Endothelial cell of umbilical vein (primary cell): Measurements from ENCODE around the gene CFL1. TPM values are rescaled to one million over a fixed set of nuclear protein-coding genes. Genes with fewer than 3 reads are reported as not detected.

Source experiments
- BruUV-seq: library from RNA; stranded (reverse); fragments of 400-500 nt; replicated peaks from 2 replicates; lab custom pipeline; 2021; lab: Mats Ljungman, UMichigan
- CTCF ChIA-PET: fragments of 300-600, 350-600 bp; sonication (Branson Sonifier 250); formaldehyde crosslinking; loops from one replicate; lab custom pipeline; 2021; ENCODE audit warnings: antibody characterized with exemption, inconsistent platforms; lab: Charles Lee
- POLR2A ChIA-PET: fragments of 300-600, 350-600 bp; sonication (Branson Sonifier 250); formaldehyde crosslinking; loops from one replicate; lab custom pipeline; 2021; ENCODE audit warnings: antibody characterized with exemption, inconsistent platforms; lab: Charles Lee
- DNase-seq: peaks from one replicate; pipeline ENCODE4 v3.0.0-alpha.2; 2011; ENCODE audit warnings: low read depth, low spot score
- FAIRE-seq: peaks from 2 replicates; lab custom pipeline; 2011; peaks lifted over from hg19 to GRCh38; lab: Jason Lieb, UNC
- H2AFZ ChIP-seq: 2 replicates; pipeline ENCODE4 v1.6.0; 2012; ENCODE audit warnings: low read depth, low read length, control low read depth, inconsistent platforms
- H3K27ac ChIP-seq: 2 replicates; pipeline ENCODE4 v1.5.1; 2011; ENCODE audit warnings: low read depth, mild to moderate bottlenecking, control low read depth, low read length, moderate library complexity; ENCODE audit not compliant: insufficient read depth
- H3K27me3 ChIP-seq, 2 experiments: 2 replicates each; pipeline versions ENCODE4 v1.6.0 to v1.6.1; 2011; ENCODE audit warnings: low read length in 2 of 2, mixed read lengths in 1 of 2; ENCODE audit not compliant: control insufficient read depth in 2 of 2, insufficient read depth in 2 of 2
- H3K36me3 ChIP-seq, 2 experiments: 2 replicates in 1 of 2; 3 replicates in 1 of 2; pipeline ENCODE4 v1.5.1; 2011; ENCODE audit warnings: low read length in 2 of 2, mild to moderate bottlenecking in 1 of 2, moderate library complexity in 1 of 2; ENCODE audit not compliant: control insufficient read depth in 2 of 2, insufficient read depth in 2 of 2; ENCODE audit errors: extremely low read depth in 1 of 2
- H3K4me1 ChIP-seq: 3 replicates; pipeline ENCODE4 v1.5.1; 2011; ENCODE audit warnings: mild to moderate bottlenecking, low read length; ENCODE audit not compliant: control insufficient read depth, insufficient read depth; ENCODE audit errors: extremely low read depth
- H3K4me2 ChIP-seq: 2 replicates; pipeline ENCODE4 v1.6.1; 2011; ENCODE audit warnings: low read length, control low read depth, mixed read lengths; ENCODE audit not compliant: insufficient read depth
- H3K4me3 ChIP-seq, 3 experiments: fragments of 200-600 bp in 1 of 3; sonication (generic), shearing (Covaris generic) in 1 of 3; replicated peaks in 1 of 3; 2 replicates each; pipeline ENCODE4 v1.5.1; 2011 to 2016; ENCODE audit warnings: control low read depth in 3 of 3, low read length in 3 of 3, mild to moderate bottlenecking in 2 of 3, inconsistent platforms in 1 of 3, low read depth in 1 of 3, moderate library complexity in 1 of 3; ENCODE audit not compliant: insufficient read depth in 1 of 3
- H3K79me2 ChIP-seq: 2 replicates; pipeline ENCODE4 v1.6.0; 2012; ENCODE audit warnings: low read length, inconsistent platforms; ENCODE audit not compliant: control insufficient read depth, insufficient read depth
- H3K9ac ChIP-seq: replicated peaks from 2 replicates; pipeline ENCODE3; 2011; ENCODE audit warnings: low read length, control low read depth; ENCODE audit not compliant: insufficient read depth; ENCODE audit errors: extremely low read depth
- H3K9me1 ChIP-seq: replicated peaks from 3 replicates; pipeline ENCODE4 v1.6.0; 2011; ENCODE audit warnings: mild to moderate bottlenecking, low read length; ENCODE audit not compliant: control insufficient read depth, insufficient read depth; ENCODE audit errors: extremely low read depth
- H3K9me3 ChIP-seq: replicated peaks from 2 replicates; pipeline ENCODE4 v1.5.1; 2012; ENCODE audit warnings: low read length, inconsistent platforms; ENCODE audit not compliant: control insufficient read depth, insufficient read depth
- H4K20me1 ChIP-seq: replicated peaks from 2 replicates; pipeline ENCODE3; 2011; ENCODE audit warnings: mild to moderate bottlenecking, low read length; ENCODE audit not compliant: control insufficient read depth, insufficient read depth; ENCODE audit errors: extremely low read depth
- EZH2 ChIP-seq: IDR thresholded peaks from 2 replicates; pipeline ENCODE4 v1.6.1; 2012; ENCODE audit warnings: borderline replicate concordance, low read depth, mild to moderate bottlenecking, moderate library complexity, low read length, inconsistent platforms; ENCODE audit not compliant: severe bottlenecking
- FOS ChIP-seq: IDR thresholded peaks from 2 replicates; pipeline ENCODE4 v1.6.1; 2011; ENCODE audit warnings: mild to moderate bottlenecking, low read length, moderate library complexity, borderline replicate concordance; ENCODE audit not compliant: insufficient read depth
- GATA2 ChIP-seq: IDR thresholded peaks from 2 replicates; pipeline ENCODE4 v1.7.0; 2011; ENCODE audit warnings: low read depth, mild to moderate bottlenecking, moderate library complexity, mixed read lengths, low read length; ENCODE audit not compliant: insufficient read length, insufficient read depth
- JUN ChIP-seq: IDR thresholded peaks from 2 replicates; pipeline ENCODE4 v1.6.1; 2011; ENCODE audit warnings: borderline replicate concordance, low read depth; ENCODE audit not compliant: insufficient read length, insufficient read depth
- MYC ChIP-seq: IDR thresholded peaks from one replicate; pipeline ENCODE4 v1.6.1; 2011; ENCODE audit warnings: mild to moderate bottlenecking, low read depth, low read length
- POLR2A ChIP-seq: IDR thresholded peaks from 2 replicates; pipeline ENCODE4 v1.6.1; 2012; ENCODE audit warnings: low read depth, mild to moderate bottlenecking, control low read depth, low read length
- POLR2AphosphoS5 ChIP-seq: IDR thresholded peaks from 2 replicates; pipeline ENCODE4 v1.6.1; 2012; ENCODE audit warnings: low read depth, mild to moderate bottlenecking, control low read depth, low read length, moderate library complexity; ENCODE audit not compliant: insufficient read depth
- dilution Hi-C: fragments of 300-500 bp; cut with MboI; formaldehyde crosslinking; loops from one replicate; pipeline ENCODE4 v1.15.0; 2019; ENCODE audit warnings: low sequenced_read_pairs; ENCODE audit not compliant: extremely low pct_ligation_motif_present
- intact Hi-C: fragments of 100-400 bp; cut with micrococcal nuclease; formaldehyde crosslinking; loops from one replicate; pipeline ENCODE4 v1.10.0; 2022
- polyA plus RNA-seq, 4 experiments: library from polyadenylated mRNA; depleted of rRNA in 3 of 4; stranded (reverse) in 3 of 4; unstranded in 1 of 4; fragments of >200 nt; gene quantifications; 2 replicates each; pipeline versions ENCODE4 v1.2.1 to v1.2.3, GENCODE V29; 2011 to 2012; ENCODE audit warnings: missing spikeins in 1 of 4
- total RNA-seq: library from RNA; stranded (reverse); gene quantifications from 2 replicates; pipeline ENCODE4 v1.2.3, GENCODE V29; 2021
- TF ChIP-seq, protein P1 (sequence below): IDR thresholded peaks from 2 replicates; pipeline ENCODE4 v1.6.1; 2011; ENCODE audit not compliant: insufficient read depth, insufficient read length
- TF ChIP-seq, protein P2 (sequence below), 2 donors: IDR thresholded peaks; 1 replicate in 1 of 2; 2 replicates in 1 of 2; pipeline ENCODE4 v1.5.1; 2011; ENCODE audit warnings: low read length in 2 of 2, mild to moderate bottlenecking in 2 of 2, moderate library complexity in 2 of 2, control low read depth in 1 of 2, inconsistent platforms in 1 of 2, low read depth in 1 of 2; ENCODE audit not compliant: insufficient read depth in 1 of 2; ENCODE audit errors: extremely low read depth in 1 of 2

CFL1 gene
- total and polyA plus RNA-seq, 2 donors (not counting 3 experiments of a cell fraction or from before 2014, with no cell fraction given): 1,844 to 2,403 TPM

DNA sequence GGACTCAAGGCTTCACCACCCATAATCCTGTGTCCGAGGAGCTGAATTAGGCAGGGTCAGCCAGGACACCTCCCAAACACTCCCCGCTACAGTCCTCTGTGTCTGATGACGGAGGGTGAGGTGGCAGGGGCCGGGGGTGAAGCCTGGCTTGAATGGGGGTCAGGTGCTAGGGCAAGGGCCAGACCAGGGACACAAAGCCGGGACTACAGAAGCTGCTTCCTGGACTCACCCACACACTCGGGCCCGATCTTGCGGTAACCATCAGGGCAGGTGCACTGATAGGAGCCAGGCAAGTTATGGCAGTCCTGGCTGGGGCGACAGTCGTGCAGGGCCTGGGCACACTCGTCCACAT lies 12.3 kb upstream of the CFL1 start:
- dilution Hi-C loops: no loop called here
- peaks cover 1 to 28% of the 10 kb centered on the region in 2 experiments for H3K36me3 ChIP-seq

DNA sequence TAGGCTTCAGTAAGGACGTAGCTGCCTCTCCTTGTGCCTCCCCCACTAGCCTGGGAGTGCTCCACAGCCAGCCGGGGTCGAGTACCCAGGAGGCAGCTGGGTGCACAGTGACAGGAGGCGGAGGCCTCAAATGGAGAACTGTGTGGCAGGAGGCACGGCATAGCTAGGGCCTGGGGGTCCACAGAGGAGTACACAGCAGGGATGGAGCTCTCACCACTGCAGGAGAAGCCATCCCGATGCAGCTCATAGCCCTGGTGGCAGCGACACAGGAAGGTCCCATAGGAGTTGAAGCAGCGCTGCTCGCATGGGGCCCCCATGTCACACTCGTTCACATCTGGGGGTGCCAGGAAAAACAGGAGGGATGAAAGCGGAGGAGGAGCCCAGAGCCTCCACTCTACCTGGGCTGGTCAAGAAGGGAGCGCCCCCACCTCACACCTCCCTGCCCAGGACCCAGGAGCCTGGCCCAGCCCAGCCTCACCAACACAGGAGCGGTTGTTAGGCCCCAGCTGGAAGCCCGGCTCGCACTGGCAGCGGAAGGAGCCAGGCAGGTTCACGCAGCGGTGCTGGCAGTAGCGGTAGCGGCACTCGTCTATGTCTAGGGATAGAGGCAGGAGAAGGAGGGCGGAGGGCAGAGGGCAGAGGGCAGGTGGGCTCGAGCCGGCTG lies 11.8 kb upstream of the CFL1 start:
- no peak overlapping the region for H3K4me3 ChIP-seq
- H3K9me1 ChIP-seq: no peaks in the 10 kb centered on the region
- POLR2A ChIA-PET: interaction anchor here (0.9 to 1.5 kb wide), 3 partner anchors 9 to 21 kb away, joined by 3 to 4 read pairs (median 3); partner anchors contain the start of gene CCDC85B
- TF ChIP-seq FOS: no peak
- TF ChIP-seq, protein P1, sequence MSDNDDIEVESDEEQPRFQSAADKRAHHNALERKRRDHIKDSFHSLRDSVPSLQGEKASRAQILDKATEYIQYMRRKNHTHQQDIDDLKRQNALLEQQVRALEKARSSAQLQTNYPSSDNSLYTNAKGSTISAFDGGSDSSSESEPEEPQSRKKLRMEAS: no peak
- no peak for TF ChIP-seq POLR2A
- TF ChIP-seq POLR2AphosphoS5: no peak
- no peak for TF ChIP-seq MYC
- TF ChIP-seq EZH2: no peak
- TF ChIP-seq GATA2: no peak
- TF ChIP-seq, protein P2, sequence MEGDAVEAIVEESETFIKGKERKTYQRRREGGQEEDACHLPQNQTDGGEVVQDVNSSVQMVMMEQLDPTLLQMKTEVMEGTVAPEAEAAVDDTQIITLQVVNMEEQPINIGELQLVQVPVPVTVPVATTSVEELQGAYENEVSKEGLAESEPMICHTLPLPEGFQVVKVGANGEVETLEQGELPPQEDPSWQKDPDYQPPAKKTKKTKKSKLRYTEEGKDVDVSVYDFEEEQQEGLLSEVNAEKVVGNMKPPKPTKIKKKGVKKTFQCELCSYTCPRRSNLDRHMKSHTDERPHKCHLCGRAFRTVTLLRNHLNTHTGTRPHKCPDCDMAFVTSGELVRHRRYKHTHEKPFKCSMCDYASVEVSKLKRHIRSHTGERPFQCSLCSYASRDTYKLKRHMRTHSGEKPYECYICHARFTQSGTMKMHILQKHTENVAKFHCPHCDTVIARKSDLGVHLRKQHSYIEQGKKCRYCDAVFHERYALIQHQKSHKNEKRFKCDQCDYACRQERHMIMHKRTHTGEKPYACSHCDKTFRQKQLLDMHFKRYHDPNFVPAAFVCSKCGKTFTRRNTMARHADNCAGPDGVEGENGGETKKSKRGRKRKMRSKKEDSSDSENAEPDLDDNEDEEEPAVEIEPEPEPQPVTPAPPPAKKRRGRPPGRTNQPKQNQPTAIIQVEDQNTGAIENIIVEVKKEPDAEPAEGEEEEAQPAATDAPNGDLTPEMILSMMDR (IDR thresholded peaks at IDR 0.05; ENCODE audit: extremely low read depth in 1 of 2, insufficient read depth in 1 of 2, low read depth in 1 of 2, low read length in 2 of 2): no peak
- no peak for TF ChIP-seq JUN
- H3K36me3 ChIP-seq: peaks cover 6 to 34% of the 10 kb centered on the region in 2 experiments
- peaks cover 17% of the 10 kb centered on the region for H3K4me1 ChIP-seq
- no peak overlapping the region for H3K27ac ChIP-seq
- no peak overlapping the region for H3K9ac ChIP-seq
- H3K9me3 ChIP-seq: no peaks in the 10 kb centered on the region
- intact Hi-C loops: no loop called here
- dilution Hi-C loops: no loop called here
- H3K27me3 ChIP-seq: no peaks in the 10 kb centered on the region
- H2AFZ ChIP-seq: no peak overlapping the region
- CTCF ChIA-PET: interaction anchor here (1.1 to 7.1 kb wide), 3 partner anchors 10 to 18 kb away, joined by 3 to 73 read pairs (median 16); partner anchors contain the start of genes CFL1, FIBP and MUS81
- no peak overlapping the region for H3K4me2 ChIP-seq
- no peaks in the 10 kb centered on the region for H4K20me1 ChIP-seq
- FAIRE-seq (no peak), DNase-seq (no peak)
- peaks cover 2% of the 10 kb centered on the region for H3K79me2 ChIP-seq
- no TSS peak for BruUV-seq

More for the DNA sequence above, 12.3 kb upstream of the CFL1 start:
- no peaks in the 10 kb centered on the region for H3K9me1 ChIP-seq
- no TSS peak for BruUV-seq
- DNase-seq (no peak), FAIRE-seq (no peak)
- ChIA-PET CTCF (interaction anchor here (2.2 to 7.1 kb wide), 3 partner anchors 10 to 18 kb away, joined by 14 to 73 read pairs (median 16); partner anchors contain the start of genes CFL1, FIBP and MUS81), POLR2A (interaction anchor here (0.9 to 1.5 kb wide), 2 partner anchors 9 to 14 kb away, joined by 3 to 4 read pairs; no protein-coding TSS in a partner anchor)
- H3K4me3 ChIP-seq: no peak overlapping the region
- no peak overlapping the region for H3K4me2 ChIP-seq
- no peaks in the 10 kb centered on the region for H3K27me3 ChIP-seq
- H3K4me1 ChIP-seq: peaks cover 17% of the 10 kb centered on the region
- H2AFZ ChIP-seq: no peak overlapping the region
- no peaks in the 10 kb centered on the region for H3K9me3 ChIP-seq
- peaks cover 2% of the 10 kb centered on the region for H3K79me2 ChIP-seq
- intact Hi-C loops: no loop called here
- TF ChIP-seq POLR2AphosphoS5: no peak
- TF ChIP-seq JUN: no peak
- TF ChIP-seq POLR2A: no peak
- TF ChIP-seq, protein P1: no peak
- no peak for TF ChIP-seq EZH2
- TF ChIP-seq FOS: no peak
- no peaks in the 10 kb centered on the region for H4K20me1 ChIP-seq
- H3K9ac ChIP-seq: no peak overlapping the region
- H3K27ac ChIP-seq: no peak overlapping the region
